CD14-positive monocyte (primary cell): ENCODE data around the gene RALB. TPM values are rescaled to one million over a fixed set of nuclear protein-coding genes. Genes with fewer than 3 reads are reported as not detected.

ENCODE experiments used
- DNase-seq, 3 donors: peaks; one replicate each; pipeline ENCODE4 v3.0.0-alpha.2; 2011 to 2022
- H2AFZ ChIP-seq: 2 replicates; pipeline ENCODE4 v1.6.0; 2012; ENCODE audit warnings: mild to moderate bottlenecking, low read depth, low read length, inconsistent platforms; ENCODE audit not compliant: insufficient read depth, poor library complexity, severe bottlenecking
- H3K27ac ChIP-seq, 2 donors: 1 replicate in 1 of 2; 2 replicates in 1 of 2; pipeline ENCODE4 v1.5.1; 2012 to 2013; ENCODE audit warnings: low read length in 2 of 2, control low read depth in 1 of 2, inconsistent platforms in 1 of 2, low read depth in 1 of 2, mild to moderate bottlenecking in 1 of 2
- H3K27me3 ChIP-seq, 2 donors: one replicate each; pipeline versions ENCODE4 v1.6.0 to v1.6.1; 2011 to 2013; ENCODE audit warnings: low read length in 2 of 2; ENCODE audit not compliant: control insufficient read depth in 2 of 2, insufficient read depth in 2 of 2
- H3K36me3 ChIP-seq, 2 donors: replicated peaks in 1 of 2; 1 replicate in 1 of 2; 2 replicates in 1 of 2; pipeline versions ENCODE4 v1.5.1 to v1.6.1; 2012 to 2013; ENCODE audit warnings: low read length in 2 of 2, control low read depth in 1 of 2, inconsistent platforms in 1 of 2, mild to moderate bottlenecking in 1 of 2; ENCODE audit not compliant: insufficient read depth in 2 of 2, control insufficient read depth in 1 of 2
- H3K4me1 ChIP-seq, 2 donors: 1 replicate in 1 of 2; 2 replicates in 1 of 2; pipeline versions ENCODE4 v1.5.1 to v1.6.1; 2012 to 2013; ENCODE audit warnings: low read length in 2 of 2, control low read depth in 1 of 2, inconsistent platforms in 1 of 2, mild to moderate bottlenecking in 1 of 2, moderate library complexity in 1 of 2; ENCODE audit not compliant: insufficient read depth in 2 of 2, control insufficient read depth in 1 of 2
- H3K4me2 ChIP-seq: replicated peaks from 2 replicates; pipeline ENCODE3; 2012; ENCODE audit warnings: low read length, moderate library complexity, mild to moderate bottlenecking; ENCODE audit not compliant: poor library complexity, severe bottlenecking; ENCODE audit errors: extremely low read depth
- H3K4me3 ChIP-seq, 3 experiments: fragments of 200-600 bp in 1 of 3; sonication (generic) in 1 of 3; replicated peaks in 1 of 3; 1 replicate in 2 of 3; 2 replicates in 1 of 3; pipeline ENCODE4 v1.5.1; 2011 to 2013; ENCODE audit warnings: low read length in 3 of 3, mild to moderate bottlenecking in 3 of 3, control low read depth in 2 of 3, low read depth in 2 of 3, inconsistent platforms in 1 of 3, moderate library complexity in 1 of 3
- H3K79me2 ChIP-seq: 2 replicates; pipeline ENCODE4 v1.6.0; 2012; ENCODE audit warnings: mild to moderate bottlenecking, control low read depth, inconsistent platforms, low read length, moderate library complexity; ENCODE audit not compliant: insufficient read depth
- H3K9ac ChIP-seq: 2 replicates; pipeline ENCODE4 v1.6.0; 2017; ENCODE audit warnings: low read length, mild to moderate bottlenecking; ENCODE audit not compliant: insufficient read depth, poor library complexity, severe bottlenecking
- H3K9me3 ChIP-seq, 2 donors: replicated peaks in 1 of 2; 1 replicate in 1 of 2; 2 replicates in 1 of 2; pipeline versions ENCODE4 v1.5.1 to v1.6.1; 2012 to 2013; ENCODE audit warnings: low read length in 2 of 2, control low read depth in 1 of 2; ENCODE audit not compliant: control insufficient read depth in 1 of 2, insufficient read depth in 1 of 2
- H4K20me1 ChIP-seq: 2 replicates; pipeline ENCODE4 v1.6.0; 2012; ENCODE audit warnings: mild to moderate bottlenecking, low read length, control low read depth, moderate library complexity; ENCODE audit not compliant: insufficient read depth
- H3K27ac Mint-ChIP-seq, 7 donors: one replicate each; pipeline ENCODE4 v1.8.0; 2020; ENCODE audit warnings: mild to moderate bottlenecking in 7 of 7, mixed read lengths in 7 of 7, moderate library complexity in 6 of 7, inconsistent platforms in 2 of 7
- H3K27me3 Mint-ChIP-seq, 3 donors: one replicate each; pipeline ENCODE4 v1.8.0; 2021 to 2022; ENCODE audit warnings: low read depth in 3 of 3, mild to moderate bottlenecking in 3 of 3, mixed read lengths in 3 of 3, moderate library complexity in 3 of 3, inconsistent platforms in 1 of 3
- H3K36me3 Mint-ChIP-seq, 2 donors: one replicate each; pipeline ENCODE4 v1.8.0; 2020; ENCODE audit warnings: mixed read lengths in 2 of 2, inconsistent platforms in 1 of 2, mild to moderate bottlenecking in 1 of 2
- H3K4me1 Mint-ChIP-seq: one replicate; pipeline ENCODE4 v1.8.0; 2020; ENCODE audit warnings: mild to moderate bottlenecking, mixed read lengths
- H3K4me3 Mint-ChIP-seq, 2 donors: one replicate each; pipeline ENCODE4 v1.8.0; 2020; ENCODE audit warnings: mild to moderate bottlenecking in 2 of 2, mixed read lengths in 2 of 2, moderate library complexity in 1 of 2
- H3K9me3 Mint-ChIP-seq, 7 donors: one replicate each; pipeline ENCODE4 v1.8.0; 2020 to 2022; ENCODE audit warnings: mixed read lengths in 7 of 7, mild to moderate bottlenecking in 6 of 7, moderate library complexity in 6 of 7, inconsistent platforms in 2 of 7
- WGBS: methylation state at CpG from one replicate; pipeline ENCODE4 v1.1.5; 2013; ENCODE audit warnings: missing lambda C conversion rate; ENCODE audit not compliant: insufficient coverage; 5-methylcytosine and 5-hydroxymethylcytosine counted together
- intact Hi-C, 2 donors: fragments of 100-400 bp; cut with micrococcal nuclease; formaldehyde crosslinking; loops; one replicate each; pipeline versions ENCODE4 v1.15.0 to v1.15.1; 2023
- polyA plus RNA-seq, 3 donors: library from polyadenylated mRNA; depleted of rRNA in 1 of 3; unstranded in 2 of 3; stranded (reverse) in 1 of 3; fragments of 300-500 nt in 2 of 3; fragments of >200 nt in 1 of 3; fragmentation: Illumina TruSeq in 2 of 3; gene quantifications; 1 replicate in 2 of 3; 2 replicates in 1 of 3; pipeline ENCODE4 v1.2.3, GENCODE V29; 2012 to 2021
- TF ChIP-seq, protein P1 (sequence below): fragments of 200-600 bp; IDR thresholded peaks from one replicate; pipeline ENCODE4 v1.8.0; 2022; ENCODE audit warnings: antibody characterized with exemption, mild to moderate bottlenecking

RALB gene
- polyA plus RNA-seq, 3 donors = 57.2 to 163 (median 139) TPM

DNA sequence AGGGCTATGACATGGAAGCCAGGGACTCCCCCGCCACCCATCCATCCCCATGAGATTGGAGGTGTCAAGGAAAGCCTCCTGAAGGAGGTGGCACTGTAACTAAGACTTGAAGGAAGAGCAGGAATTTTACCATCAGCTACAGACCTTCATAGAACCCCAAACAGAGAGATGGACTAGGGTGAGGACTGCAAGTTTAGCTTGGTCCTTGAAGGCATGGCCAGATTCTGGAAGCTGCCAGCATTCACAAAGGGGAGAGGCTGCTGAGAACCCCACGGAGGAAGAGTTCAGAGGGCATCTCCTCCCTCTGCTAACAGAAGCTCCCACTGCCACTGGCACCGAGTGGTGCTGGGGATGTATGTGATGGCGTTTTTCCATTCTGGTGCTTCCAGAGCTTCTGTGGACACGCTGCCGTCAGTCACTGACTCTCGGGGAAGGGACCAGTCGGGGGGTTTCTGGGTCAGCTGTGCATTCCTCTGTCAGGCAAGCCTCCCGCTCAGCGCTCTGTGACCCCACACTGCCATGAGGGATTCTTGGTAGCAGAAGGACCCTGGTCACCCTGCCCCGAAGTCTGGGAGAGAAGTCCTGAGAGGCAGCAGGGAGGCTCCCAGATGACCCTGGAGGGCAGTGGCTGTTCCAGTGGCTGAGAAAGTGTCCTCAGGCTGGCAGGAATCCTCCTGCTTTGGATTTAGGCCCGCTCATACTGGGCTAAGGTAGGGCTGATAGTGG, 47.5 kb upstream of the RALB start:
- WGBS = 98% methylated on average over 8 of the region's 12 CpGs
- H3K27ac Mint-ChIP-seq = peak overlapping the region in 4 of 7 donors; percentile 21 to 74 (median 44)
- H3K9ac ChIP-seq = no peak overlapping the region
- intact Hi-C loops = no loop called here
- H3K36me3 Mint-ChIP-seq = no peaks in the 10 kb centered on the region
- H3K4me1 Mint-ChIP-seq = peaks cover 25% of the 10 kb centered on the region
- H3K9me3 ChIP-seq = no peaks in the 10 kb centered on the region
- H4K20me1 ChIP-seq = no peaks in the 10 kb centered on the region
- TF ChIP-seq, protein P1, sequence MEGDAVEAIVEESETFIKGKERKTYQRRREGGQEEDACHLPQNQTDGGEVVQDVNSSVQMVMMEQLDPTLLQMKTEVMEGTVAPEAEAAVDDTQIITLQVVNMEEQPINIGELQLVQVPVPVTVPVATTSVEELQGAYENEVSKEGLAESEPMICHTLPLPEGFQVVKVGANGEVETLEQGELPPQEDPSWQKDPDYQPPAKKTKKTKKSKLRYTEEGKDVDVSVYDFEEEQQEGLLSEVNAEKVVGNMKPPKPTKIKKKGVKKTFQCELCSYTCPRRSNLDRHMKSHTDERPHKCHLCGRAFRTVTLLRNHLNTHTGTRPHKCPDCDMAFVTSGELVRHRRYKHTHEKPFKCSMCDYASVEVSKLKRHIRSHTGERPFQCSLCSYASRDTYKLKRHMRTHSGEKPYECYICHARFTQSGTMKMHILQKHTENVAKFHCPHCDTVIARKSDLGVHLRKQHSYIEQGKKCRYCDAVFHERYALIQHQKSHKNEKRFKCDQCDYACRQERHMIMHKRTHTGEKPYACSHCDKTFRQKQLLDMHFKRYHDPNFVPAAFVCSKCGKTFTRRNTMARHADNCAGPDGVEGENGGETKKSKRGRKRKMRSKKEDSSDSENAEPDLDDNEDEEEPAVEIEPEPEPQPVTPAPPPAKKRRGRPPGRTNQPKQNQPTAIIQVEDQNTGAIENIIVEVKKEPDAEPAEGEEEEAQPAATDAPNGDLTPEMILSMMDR = no peak
- H3K27me3 ChIP-seq = no peaks in the 10 kb centered on the region
- no peak overlapping the region for H3K27ac ChIP-seq
- H2AFZ ChIP-seq = no peak overlapping the region
- H3K4me1 ChIP-seq = peaks cover 18 to 24% of the 10 kb centered on the region in 2 donors
- no peak overlapping the region for H3K4me3 Mint-ChIP-seq
- H3K4me2 ChIP-seq = no peak overlapping the region
- no peak for DNase-seq
- H3K79me2 ChIP-seq = no peaks in the 10 kb centered on the region
- peaks cover 0 to 3% (median 0%) of the 10 kb centered on the region in 7 donors for H3K9me3 Mint-ChIP-seq
- peaks cover 0 to 6% (median 5%) of the 10 kb centered on the region in 3 donors for H3K27me3 Mint-ChIP-seq
- H3K36me3 ChIP-seq = no peaks in the 10 kb centered on the region
- no peak overlapping the region for H3K4me3 ChIP-seq

DNA sequence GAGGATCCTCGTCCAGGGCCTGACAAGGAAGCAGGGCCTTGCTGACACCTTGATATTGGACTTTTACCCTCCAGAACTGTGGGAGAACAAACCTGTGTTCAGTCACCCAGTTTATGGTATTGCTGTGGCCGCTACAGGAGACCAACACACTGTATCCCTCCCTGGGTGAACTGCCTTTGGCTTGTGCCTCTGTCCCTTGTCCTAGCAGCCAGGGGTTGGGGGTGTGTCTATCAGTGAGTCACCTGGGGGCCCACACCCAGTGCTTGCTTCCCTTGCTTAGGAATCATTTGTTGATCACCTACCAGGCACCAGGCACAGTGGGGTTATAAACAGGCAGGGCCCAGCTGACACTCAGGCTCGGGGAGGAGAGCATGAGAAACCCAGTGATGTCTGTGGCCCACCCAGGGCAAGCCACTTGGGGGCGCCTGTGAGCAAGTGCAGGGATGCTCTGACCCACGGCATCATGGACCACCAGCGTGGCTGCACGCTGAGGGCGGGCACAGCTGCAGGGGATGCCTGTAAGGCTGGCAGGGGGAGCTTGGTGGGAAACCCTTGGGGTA, 46.5 kb upstream of the RALB start:
- TF ChIP-seq, protein P1 = peak; percentile 31

More for the DNA sequence above, 46.5 kb upstream of the RALB start:
- intact Hi-C loops = no loop called here
- Histone ChIP-seq H3K79me2 (no peaks in the 10 kb centered on the region), H3K27me3 (no peaks in the 10 kb centered on the region), H3K4me2 (no peak overlapping the region), H3K27ac (no peak overlapping the region), H3K9ac (no peak overlapping the region), H2AFZ (no peak overlapping the region), H3K4me3 (no peak overlapping the region), H3K36me3 (no peaks in the 10 kb centered on the region), H3K9me3 (no peaks in the 10 kb centered on the region), H3K4me1 (peaks cover 21 to 28% of the 10 kb centered on the region in 2 donors), H4K20me1 (no peaks in the 10 kb centered on the region)
- Mint-ChIP-seq H3K4me3 (no peak overlapping the region), H3K27me3 (peaks cover 0 to 6% (median 5%) of the 10 kb centered on the region in 3 donors), H3K27ac (peak overlapping the region in 1 of 7 donors; percentile 57), H3K9me3 (peaks cover 0 to 3% (median 0%) of the 10 kb centered on the region in 7 donors), H3K4me1 (peaks cover 30% of the 10 kb centered on the region), H3K36me3 (no peaks in the 10 kb centered on the region)
- WGBS = 83% methylated on average over 7 of the region's 8 CpGs
- no peak for DNase-seq
